MG63 (cell line): ENCODE results near the gene FOXN3. TPM values are rescaled to one million over a fixed set of nuclear protein-coding genes. Genes with fewer than 3 reads are reported as not detected.

ENCODE experiments used
- DNase-seq: peaks from one replicate; pipeline ENCODE4 v3.0.0-alpha.2; 2020
- H3K27me3 ChIP-seq: fragments of 250-450 bp; sonication (Bioruptor Pico); 2 replicates; pipeline ENCODE4 v1.5.1; 2020; ENCODE audit warnings: mild to moderate bottlenecking, moderate library complexity
- H3K36me3 ChIP-seq: fragments of 250-450 bp; sonication (Bioruptor Pico); 2 replicates; pipeline ENCODE4 v1.5.1; 2020; ENCODE audit warnings: mild to moderate bottlenecking, moderate library complexity
- H3K4me3 ChIP-seq: fragments of 250-450 bp; sonication (Bioruptor Pico); 2 replicates; pipeline ENCODE4 v1.5.1; 2020; ENCODE audit warnings: mild to moderate bottlenecking, moderate library complexity
- H3K9me3 ChIP-seq: fragments of 250-450 bp; sonication (Bioruptor Pico); 2 replicates; pipeline ENCODE4 v1.5.1; 2020; ENCODE audit warnings: mild to moderate bottlenecking, moderate library complexity
- total RNA-seq: library from RNA; depleted of rRNA; stranded (reverse); fragments of >200 nt; shearing (Covaris generic); gene quantifications from 2 replicates; pipeline ENCODE4 v1.2.3, GENCODE V29; 2014; ENCODE audit warnings: low replicate concordance

Gene FOXN3
- total RNA-seq, 1 experiment from 2014 or later: 1.4 TPM

DNA sequence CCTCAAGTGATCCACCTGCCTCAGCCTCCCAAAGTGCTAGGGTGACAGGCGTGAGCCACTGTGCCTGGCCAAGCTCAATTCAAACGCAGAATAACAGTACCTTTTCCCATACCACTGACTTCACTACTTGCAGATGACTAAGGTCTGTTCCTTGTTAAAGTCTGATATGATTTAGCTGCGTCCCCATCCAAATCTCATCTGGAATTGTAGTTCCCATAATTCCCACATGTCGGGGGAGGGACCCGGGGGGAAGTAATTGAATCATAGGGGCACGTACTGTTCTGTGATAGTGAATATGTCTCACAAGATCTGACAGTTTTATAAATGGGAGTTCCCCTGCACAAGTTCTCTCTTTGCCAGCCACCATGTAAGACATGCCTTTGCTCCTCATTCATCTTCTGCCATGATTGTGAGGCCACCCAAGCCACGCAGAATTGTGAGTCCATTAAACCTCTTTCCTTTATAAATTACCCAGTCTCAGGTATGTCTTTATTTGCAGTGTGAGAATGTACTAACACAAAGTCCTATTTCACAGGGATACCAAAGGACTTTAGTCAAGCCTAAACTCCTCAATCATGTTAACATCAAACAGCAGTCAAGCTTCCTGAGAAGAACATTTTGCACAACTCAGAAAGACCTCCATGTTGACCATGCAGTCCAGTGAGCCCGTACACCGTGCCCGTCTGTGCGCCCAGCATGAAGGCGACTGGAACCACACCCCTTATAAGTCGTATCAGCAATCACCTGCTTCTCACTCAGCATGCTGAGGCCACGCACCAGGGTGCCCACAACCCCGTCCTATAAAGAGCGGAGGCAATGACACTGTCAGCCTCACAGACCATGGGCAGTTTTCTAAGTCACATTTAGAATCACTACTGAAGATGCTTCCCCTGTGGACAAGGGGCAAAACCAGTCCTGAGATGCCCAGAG is 36.9 kb downstream of the FOXN3 start:
- no peak overlapping the region for H3K4me3 ChIP-seq
- DNase-seq: no peak
- H3K9me3 ChIP-seq: no peaks in the 10 kb centered on the region
- H3K27me3 ChIP-seq: no peaks in the 10 kb centered on the region
- H3K36me3 ChIP-seq: no peaks in the 10 kb centered on the region

DNA sequence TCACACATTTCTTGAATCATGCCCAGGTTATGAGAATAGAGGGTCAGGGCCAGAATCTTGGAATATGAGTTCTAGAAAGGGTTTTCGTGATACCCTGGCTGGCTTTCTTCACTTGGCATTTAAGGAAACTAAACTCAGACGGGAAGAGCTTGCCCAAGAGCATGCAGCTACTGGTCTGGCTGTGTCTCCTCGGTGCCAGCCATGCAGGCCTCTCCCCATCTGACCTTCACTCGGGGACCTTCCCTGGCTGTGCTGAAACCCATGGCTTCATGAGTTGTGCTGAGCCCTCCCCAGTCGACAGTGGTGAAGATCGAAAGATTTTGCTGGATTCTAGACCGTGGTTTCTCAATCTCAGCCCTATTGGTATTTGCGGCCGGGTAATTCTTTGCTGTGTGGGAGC is 38.0 kb downstream of the FOXN3 start:
- no peaks in the 10 kb centered on the region for H3K9me3 ChIP-seq
- H3K36me3 ChIP-seq: no peaks in the 10 kb centered on the region
- H3K27me3 ChIP-seq: no peaks in the 10 kb centered on the region
- DNase-seq: no peak
- no peak overlapping the region for H3K4me3 ChIP-seq

DNA sequence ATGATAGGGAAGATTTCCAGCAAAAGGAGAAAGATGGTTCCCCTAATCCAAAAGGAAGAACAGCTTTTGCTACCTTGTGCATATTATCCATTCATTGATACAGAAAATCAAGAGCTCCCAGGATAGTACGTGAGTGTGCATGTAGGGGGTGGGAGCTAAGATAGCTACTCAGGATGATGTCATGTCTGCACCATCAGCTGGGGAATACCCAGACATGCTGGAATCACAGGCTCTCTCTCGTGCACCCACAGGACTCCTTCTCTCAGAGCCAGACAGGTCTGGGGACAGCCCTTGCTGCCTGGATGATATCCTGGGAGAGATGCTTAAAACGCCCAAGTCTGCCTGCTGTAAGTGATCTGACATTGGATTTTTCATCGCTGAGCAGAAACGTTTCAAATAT is 38.9 kb downstream of the FOXN3 start:
- DNase-seq: no peak

DNA sequence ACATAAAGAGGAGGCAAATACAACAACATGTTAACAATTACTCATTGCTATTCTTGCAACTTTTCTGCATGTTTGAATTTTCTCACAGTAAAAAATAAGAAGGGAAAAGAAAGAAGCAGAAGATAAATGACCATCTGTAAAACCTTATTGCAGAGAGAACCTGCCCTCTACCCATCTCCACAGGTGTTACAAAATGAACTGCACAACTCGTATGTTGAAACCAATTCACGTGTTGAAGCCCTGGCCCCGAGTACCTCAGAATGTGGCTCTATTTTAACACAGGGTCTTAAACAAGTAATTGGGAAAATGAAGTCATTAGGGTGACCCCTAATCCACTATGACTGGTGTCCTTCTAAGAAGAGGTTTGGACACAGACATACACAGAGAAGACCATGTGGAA is 39.5 kb downstream of the FOXN3 start:
- Histone ChIP-seq H3K27me3 (no peaks in the 10 kb centered on the region), H3K9me3 (no peaks in the 10 kb centered on the region), H3K4me3 (no peak overlapping the region), H3K36me3 (no peaks in the 10 kb centered on the region)
- DNase-seq: no peak

More for the DNA sequence above, 38.9 kb downstream of the FOXN3 start:
- H3K27me3 ChIP-seq: no peaks in the 10 kb centered on the region
- H3K4me3 ChIP-seq: no peak overlapping the region
- no peaks in the 10 kb centered on the region for H3K9me3 ChIP-seq
- no peaks in the 10 kb centered on the region for H3K36me3 ChIP-seq

DNA sequence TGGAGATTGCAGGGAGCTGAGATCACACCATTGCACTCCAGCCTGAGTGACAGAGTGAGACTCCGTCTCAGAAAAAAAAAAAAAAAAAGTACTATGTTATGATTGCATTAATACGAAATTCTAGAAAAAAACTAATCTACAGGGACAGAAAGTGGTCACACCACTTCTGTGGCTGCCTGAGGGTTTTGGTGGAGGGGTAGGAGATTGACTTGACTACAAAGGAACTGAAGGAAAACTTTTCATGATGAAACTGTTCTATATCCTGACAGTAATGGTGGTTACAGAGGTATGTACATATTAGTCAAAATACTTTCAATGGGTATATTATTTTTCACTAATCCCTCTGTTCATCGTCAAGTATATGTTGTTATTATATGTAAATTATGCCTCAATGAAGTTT is 42.1 kb downstream of the FOXN3 start:
- Histone ChIP-seq H3K9me3 (no peaks in the 10 kb centered on the region), H3K27me3 (no peaks in the 10 kb centered on the region)

DNA sequence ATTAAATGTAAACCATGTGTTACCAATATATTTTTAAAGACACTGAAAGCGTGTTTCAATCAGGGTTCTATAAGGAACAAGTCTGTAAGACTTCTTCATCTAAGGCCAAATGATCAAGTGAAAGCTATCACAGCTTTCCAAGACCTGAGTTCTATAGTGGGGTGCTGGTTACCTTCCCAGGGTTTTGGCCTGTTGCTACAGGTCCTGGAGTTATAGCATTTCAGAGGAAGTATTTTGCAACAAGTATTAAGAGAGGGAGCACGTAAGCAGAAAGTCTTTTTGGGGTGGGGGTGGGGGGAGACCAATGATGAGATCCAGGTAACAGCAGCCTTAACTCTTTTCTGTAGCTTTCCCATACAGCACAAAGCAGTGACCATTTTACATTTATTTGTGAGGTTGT is 43.8 kb downstream of the FOXN3 start:
- H3K36me3 ChIP-seq: no peaks in the 10 kb centered on the region
- DNase-seq: no peak
- H3K9me3 ChIP-seq: no peaks in the 10 kb centered on the region
- H3K4me3 ChIP-seq: no peak overlapping the region
- no peaks in the 10 kb centered on the region for H3K27me3 ChIP-seq

More for the DNA sequence above, 42.1 kb downstream of the FOXN3 start:
- H3K4me3 ChIP-seq: no peak overlapping the region
- no peaks in the 10 kb centered on the region for H3K36me3 ChIP-seq
- DNase-seq: no peak

DNA sequence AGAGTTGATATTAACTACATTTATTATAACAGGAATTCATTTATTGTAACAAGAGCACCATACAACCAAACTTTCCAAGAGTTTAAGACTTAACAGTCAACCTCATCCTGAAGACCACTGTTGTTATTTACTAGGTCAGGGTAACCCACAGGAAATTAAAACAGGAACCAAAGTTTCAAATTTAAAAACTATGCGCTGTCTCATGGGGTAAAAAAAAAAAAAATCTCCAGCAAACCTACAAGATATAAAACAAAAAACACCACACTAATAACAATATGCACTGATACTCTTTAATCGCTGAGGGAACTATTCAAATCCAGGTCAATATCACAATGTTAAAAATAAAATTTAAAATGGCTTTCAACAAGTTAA is 44.5 kb downstream of the FOXN3 start:
- no peaks in the 10 kb centered on the region for H3K9me3 ChIP-seq
- H3K4me3 ChIP-seq: no peak overlapping the region
- H3K27me3 ChIP-seq: no peaks in the 10 kb centered on the region
- no peaks in the 10 kb centered on the region for H3K36me3 ChIP-seq
- no peak for DNase-seq

DNA sequence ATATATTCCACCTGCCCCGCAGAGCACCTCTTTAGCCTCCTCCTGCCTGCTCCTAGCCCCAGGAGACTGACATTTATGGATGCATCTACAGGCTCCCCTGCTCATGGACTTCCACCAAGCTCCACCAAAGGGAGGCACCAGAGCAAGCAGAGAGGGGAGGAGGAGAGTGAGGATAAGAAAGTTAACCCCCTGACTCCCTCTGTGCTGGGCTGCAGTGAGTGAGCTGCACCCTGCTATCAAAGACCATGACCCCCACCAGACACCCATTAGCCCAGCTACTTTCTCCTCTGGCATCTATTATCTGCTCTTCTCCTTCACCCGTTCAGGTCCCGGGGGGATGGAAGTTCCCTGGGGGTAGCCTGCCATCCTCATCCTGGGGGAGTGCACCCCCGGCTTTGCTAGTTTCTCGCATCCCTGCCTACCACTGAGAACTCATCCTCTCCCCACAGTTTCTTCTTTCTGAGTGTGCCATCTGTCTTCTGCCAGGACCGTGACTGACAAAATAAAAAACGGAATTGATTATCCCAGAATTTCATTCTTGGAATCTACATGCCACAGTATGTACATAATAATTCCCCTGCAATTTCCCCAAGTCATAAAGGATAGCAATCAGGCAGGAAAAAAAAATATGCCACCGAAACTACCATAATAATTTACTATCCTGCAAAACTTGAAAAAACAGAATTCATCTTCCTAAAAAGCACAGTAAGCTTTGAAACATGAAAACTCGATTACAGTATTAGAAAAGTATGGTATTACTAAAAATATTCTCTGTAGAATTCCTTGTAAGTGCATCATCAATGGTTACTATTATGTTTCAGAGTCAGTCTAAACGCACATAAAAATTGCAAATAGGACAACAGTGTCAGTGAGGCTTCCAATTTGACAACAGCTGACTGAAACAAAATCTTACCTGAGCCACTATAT is 45.2 kb downstream of the FOXN3 start:
- H3K27me3 ChIP-seq: no peaks in the 10 kb centered on the region
- no peak for DNase-seq
- no peaks in the 10 kb centered on the region for H3K36me3 ChIP-seq
- H3K4me3 ChIP-seq: no peak overlapping the region
- no peaks in the 10 kb centered on the region for H3K9me3 ChIP-seq

DNA sequence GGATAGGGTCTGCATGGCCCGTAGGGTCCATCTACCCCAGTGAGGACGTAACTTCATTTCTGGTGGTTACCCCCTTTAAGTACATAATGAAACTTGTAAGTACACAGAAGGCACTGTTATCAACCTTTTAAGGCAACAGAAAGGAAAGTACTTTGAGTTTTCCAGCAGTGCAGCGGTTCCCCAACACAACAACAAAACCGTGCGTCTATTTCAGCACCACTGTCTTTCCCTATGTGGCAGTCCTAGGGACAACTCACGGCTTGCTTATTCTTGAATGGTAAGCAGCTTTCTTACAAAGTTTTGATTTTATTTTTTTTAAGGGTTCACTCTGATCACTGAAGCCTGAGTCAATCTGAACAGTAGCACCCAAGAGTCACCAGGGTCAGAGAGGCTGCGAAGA is 46.3 kb downstream of the FOXN3 start:
- no peak for DNase-seq
- H3K36me3 ChIP-seq: no peaks in the 10 kb centered on the region
- no peak overlapping the region for H3K4me3 ChIP-seq
- no peaks in the 10 kb centered on the region for H3K27me3 ChIP-seq
- no peaks in the 10 kb centered on the region for H3K9me3 ChIP-seq

DNA sequence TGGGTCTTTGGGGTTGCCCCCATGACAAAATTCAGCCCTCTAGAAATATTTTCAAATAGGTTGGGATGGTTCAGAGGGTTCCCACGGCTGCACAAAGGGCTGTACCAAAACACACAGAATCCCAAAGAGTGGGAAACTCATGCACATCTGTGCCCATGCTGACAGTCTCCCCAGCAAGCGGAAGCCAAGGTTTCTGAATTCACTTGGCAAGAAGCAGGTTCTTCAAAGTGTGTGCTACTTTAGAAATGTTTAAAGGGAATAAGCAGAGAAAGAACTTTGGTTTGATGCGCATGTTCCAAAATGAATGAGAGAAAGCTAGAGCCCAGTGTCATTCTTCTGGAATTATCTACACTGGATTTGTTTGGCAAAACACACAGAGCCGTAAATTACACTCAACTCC is 46.7 kb downstream of the FOXN3 start:
- no peaks in the 10 kb centered on the region for H3K27me3 ChIP-seq
- H3K9me3 ChIP-seq: no peaks in the 10 kb centered on the region
- no peak overlapping the region for H3K4me3 ChIP-seq
- no peak for DNase-seq
- H3K36me3 ChIP-seq: no peaks in the 10 kb centered on the region

DNA sequence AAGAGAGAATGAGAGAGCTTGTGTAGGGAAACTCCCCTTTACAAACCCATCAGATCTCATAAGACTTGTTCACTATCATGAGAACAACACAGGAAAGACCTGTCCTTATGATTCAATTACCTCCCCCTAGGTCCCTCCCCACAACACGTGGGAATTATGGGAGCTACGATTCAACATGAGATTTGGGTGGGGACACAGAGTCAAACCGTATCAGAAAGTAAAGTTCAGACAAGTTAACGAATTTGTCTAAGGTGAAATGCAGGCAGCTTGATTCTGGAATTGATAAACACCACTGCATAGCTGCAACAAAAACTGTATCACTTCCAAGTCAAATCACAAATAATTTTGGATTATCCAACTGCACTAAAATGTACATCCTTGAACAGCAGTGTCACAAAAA is 47.4 kb downstream of the FOXN3 start:
- Histone ChIP-seq H3K4me3 (no peak overlapping the region), H3K9me3 (no peaks in the 10 kb centered on the region), H3K36me3 (no peaks in the 10 kb centered on the region), H3K27me3 (no peaks in the 10 kb centered on the region)
- DNase-seq: no peak

DNA sequence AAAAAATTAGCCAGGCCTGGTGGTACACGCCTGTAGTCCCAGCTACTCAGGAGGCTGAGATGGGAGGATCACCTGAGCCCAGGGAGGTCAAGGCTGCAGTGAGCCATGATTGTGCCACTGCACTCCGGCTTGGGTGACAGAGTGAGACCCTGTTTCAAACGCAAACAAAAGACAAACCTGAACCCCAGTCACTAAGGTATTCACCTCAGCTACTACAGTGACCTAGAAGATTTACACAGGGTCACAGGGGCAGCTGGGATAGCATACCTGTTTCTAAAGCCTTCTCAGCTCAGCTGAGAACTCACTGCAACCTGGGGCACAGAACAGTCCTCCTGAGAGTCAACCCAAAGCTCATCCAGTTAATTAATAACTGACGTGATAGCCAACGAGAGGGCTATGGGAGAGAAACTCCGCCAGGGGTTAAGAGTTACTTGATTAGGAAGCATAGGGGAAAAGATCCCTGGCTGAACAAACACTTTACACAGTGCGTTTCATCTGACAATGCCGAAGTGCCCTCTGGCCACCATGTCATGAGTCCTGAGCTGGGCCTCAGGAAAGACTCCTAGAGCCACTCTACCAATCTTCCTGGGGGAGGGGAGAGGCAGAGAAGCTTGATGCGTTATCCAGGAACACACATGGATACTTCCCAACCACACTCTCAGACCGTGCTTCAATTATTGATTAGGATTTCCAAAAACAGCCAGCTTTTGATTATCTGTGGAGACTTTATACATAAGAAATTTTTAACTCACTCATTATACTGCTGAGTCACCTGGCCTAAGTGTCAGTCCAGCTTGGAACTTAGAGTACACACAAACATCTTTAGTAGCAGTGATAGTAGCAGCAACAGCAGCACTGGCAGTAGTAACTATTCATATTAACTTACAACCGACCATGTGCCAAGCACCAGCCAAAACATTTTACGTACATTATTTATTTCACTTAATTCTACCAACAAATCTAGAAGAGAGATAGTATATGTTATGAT is 48.2 kb downstream of the FOXN3 start:
- no peak for DNase-seq

DNA sequence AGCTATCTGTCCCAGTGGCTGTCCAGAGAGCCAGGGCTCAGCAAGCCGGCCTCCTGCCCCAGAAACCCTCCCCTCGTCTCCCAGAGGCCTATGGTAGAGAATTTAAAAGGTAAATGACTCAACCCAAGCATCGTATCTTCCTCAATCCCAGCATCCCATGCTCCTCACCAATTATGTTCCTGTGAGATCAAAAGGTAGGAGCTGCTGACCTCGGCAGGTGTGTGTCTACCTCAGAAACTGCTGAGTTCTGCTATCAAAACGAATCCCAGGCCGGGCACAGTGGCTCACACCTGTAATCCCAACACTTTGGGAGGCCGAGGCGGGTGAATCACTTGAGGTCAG is 49.3 kb downstream of the FOXN3 start:
- no peaks in the 10 kb centered on the region for H3K9me3 ChIP-seq
- DNase-seq: no peak
- H3K36me3 ChIP-seq: no peaks in the 10 kb centered on the region
- no peaks in the 10 kb centered on the region for H3K27me3 ChIP-seq
- no peak overlapping the region for H3K4me3 ChIP-seq

More for the DNA sequence above, 48.2 kb downstream of the FOXN3 start:
- no peaks in the 10 kb centered on the region for H3K36me3 ChIP-seq
- no peaks in the 10 kb centered on the region for H3K9me3 ChIP-seq
- H3K27me3 ChIP-seq: no peaks in the 10 kb centered on the region
- H3K4me3 ChIP-seq: no peak overlapping the region

DNA sequence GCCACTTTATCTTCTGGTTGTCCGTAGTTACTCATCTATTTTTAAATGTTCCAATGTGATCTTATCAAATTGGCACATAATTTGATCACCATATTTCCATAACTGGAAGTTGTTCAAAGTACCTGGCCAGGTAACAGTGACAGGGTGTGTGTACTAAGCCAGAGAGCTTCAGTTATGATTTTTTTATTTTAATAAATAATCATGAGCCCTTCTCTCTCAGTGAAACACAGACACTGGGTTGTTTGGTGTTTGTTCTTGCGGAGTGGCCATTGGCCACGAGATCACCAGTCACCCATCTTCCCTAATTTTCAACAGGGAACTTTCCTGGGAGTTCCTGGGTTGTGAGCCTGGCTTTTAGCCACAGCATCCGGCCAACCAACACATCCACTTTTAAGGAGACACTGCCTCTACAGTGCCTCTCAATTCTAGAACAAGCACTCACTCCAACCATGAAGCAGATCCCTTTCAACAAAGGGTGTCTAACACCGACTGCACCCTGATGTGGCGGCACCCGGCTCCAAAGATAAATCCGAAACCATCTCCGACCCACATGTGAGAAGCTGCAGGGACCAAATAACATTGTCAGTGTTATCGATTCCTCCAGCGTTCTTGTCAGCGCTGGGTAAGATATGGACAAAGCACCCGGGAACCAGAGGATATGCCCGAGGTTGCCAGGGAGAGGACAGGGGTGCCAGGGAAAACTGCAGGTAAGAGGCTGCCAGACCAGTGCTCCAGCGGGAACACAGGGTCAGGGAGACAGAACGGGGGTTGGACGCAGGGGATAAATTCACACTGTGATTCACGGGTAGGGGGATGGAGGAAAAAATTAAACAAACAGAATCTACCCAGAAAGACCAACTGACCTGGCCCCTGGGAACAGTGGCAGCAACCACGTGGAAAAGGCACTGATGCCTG is 49.9 kb downstream of the FOXN3 start:
- Histone ChIP-seq H3K4me3 (no peak overlapping the region), H3K36me3 (no peaks in the 10 kb centered on the region), H3K9me3 (no peaks in the 10 kb centered on the region), H3K27me3 (no peaks in the 10 kb centered on the region)
- no peak for DNase-seq

DNA sequence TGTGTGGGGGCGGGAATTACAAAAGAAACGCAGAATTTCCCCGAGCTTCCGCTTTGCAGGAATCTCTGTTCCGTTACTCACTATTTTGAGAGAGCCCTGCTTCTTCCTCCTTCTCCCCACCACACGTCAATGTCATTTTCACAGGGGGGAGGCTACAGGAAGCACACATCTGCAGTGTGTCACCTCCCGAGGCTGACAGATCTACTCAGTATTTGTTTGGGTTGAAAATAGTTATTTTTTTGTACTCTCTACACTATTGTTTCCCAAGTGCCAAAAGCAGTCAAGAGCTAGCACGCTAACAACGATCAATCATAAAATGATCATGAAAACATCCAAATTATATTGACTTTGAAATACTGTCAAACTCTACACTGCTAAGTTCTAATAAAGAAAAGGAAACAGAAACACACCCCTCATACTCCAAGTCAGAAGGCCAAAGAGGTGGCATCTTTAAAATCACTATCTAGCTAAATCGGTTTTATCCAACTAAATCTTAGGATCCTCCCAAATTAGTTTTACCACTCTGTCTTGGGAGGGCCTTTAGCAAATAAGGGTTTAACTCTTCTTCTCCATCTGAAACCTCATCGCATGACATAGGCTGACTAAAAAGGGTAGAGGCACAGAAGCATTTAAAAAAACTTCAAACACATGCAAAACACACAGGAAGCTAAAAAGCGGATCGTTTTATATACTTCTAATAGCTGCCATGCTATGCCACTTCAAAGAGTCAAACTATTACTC is 51.8 kb downstream of the FOXN3 start:
- H3K36me3 ChIP-seq: no peaks in the 10 kb centered on the region
- no peak overlapping the region for H3K4me3 ChIP-seq
- no peak for DNase-seq
- H3K9me3 ChIP-seq: no peaks in the 10 kb centered on the region
- H3K27me3 ChIP-seq: no peaks in the 10 kb centered on the region
